HL-60/S4 (cell line): Measurements from ENCODE around the gene FBXO22.
"Not testable (repeated sequence)": the region's sequence is repeated elsewhere in the genome, so short reads cannot be mapped to it uniquely, and the experiment has no call there.

Experiments used
- in situ Hi-C: fragments of 300-500 bp; cut with MboI; formaldehyde crosslinking; loops from 2 replicates; pipeline ENCODE4 v1.14.3; 2022; ENCODE audit warnings: low sequenced_read_pairs

The FBXO22 gene

DNA sequence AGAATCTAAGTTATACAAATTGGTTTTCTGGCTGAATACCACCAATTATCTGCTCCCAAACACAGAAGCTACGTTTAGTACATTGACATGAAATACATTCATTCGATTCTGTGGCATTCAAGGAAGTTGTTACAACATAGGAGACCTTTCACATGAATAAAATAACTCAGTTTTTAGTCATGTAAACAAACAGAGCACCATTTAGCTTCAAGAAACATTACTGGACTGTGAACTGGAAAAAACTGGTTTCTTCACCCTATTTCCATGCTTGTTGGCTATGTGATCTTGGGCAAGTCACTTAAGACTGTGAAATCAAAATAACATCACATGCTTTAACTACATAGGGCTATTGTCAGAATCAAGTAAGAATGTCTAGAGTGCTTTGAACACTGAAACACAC lies 62.4 kb downstream of the FBXO22 start:
- in situ Hi-C loops, result no loop called here

DNA sequence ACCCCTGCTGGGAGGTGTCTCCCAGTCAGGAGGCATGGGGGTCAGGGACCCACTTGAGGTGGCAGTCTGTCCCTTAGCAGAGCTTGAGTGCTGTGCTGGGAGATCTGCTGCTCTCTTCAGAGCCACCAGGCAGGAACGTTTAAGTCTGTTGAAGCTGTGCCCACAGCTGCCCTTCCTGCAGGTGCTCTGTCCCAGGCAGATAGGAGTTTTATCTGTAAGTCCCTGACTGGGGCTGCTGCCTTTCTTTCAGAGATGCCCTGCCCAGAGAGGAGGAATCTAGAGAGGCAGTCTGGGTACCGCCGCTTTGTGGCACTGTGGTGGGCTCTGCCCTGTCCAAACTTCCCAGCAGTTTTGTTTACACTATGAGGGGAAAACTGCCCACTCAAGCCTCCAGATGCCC lies 73.1 kb downstream of the FBXO22 start:
- in situ Hi-C loops, result not testable (repeated sequence)

DNA sequence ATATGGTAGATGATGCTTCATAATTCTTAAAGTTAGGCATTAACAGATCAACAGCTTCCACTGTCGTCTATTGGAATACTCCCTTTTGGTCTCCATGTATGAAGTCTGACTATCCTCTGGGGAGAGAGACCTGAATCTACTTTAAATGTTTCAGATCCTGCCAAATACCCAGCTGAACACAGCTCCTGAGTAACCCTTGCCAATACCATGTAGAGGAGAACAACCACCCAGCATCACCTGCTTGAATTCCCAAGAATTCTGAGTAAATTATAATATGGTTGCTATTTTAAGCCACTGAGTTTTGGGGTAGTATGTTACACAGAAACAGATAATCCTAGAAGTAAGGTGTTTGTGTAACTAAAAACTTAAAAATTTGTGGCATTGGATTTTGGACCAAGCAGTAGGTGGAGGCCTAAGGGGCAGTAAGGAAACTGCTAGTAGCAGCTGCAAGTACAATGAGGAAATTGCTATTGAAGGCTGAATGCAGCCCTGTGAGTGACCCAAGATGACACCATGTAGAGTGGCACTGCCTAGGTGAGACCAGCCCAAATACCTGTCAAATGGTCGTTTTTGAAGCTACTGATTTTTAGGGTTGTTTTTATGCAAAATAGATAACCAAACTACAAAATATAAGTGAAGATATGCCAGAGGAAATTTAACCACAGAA lies 77.6 kb downstream of the FBXO22 start:
- in situ Hi-C loops, result no loop called here

DNA sequence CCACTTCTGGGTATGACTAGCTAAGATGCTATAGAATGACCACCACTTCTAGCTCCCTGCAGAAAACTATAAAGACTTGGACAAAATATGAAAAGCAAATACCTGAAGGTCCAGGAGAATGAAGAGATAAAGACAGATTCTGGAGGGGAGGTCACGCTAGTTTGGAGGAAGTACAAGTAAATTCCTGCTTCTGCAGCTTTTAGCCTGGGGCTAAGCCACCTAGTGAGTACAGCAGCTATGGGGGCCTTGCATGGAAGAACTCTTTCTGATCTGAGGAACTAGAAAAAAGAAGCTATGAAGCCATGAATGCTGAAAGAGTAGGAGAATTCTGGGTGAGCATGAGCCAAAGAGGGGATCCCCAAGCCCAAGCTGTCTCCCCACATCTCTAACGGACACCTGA lies 78.8 kb downstream of the FBXO22 start:
- in situ Hi-C loops, result no loop called here

DNA sequence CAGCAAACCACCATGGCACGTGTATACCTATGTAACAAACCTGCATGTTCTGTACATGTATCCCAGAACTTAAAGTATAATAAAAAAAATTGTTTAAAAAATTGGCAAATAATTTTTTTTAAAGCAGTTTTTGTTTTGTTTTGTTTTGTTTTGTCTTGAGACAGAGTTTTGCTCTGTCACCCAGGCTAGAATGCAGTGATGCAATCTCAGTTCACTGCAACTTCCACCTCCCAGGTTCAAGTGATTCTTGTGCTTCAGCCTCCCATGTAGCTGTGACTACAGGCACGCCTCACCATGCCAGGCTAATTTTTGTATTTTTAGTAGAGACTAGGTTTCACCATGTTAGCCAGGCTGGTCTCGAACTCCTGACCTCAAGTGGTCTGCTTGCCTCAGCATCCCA lies 81.0 kb downstream of the FBXO22 start:
- in situ Hi-C loops, result not testable (repeated sequence)

DNA sequence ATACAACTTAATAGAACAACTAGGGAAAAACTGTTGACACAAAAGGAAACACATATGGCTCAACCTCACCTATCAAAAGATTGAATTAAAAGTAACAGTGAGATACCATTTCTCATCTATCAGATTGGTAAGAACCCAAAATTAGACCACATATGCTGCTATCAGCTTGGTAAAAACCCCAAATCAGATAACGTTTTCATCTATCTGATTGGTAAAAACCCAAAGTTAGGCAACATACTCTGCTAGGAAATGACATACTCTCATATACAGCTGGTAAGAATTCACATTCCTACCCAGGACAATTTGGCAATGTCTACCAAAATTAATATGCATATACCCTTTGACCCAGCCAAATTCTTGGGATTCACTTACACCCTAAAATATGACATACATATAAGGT lies 82.3 kb downstream of the FBXO22 start:
- in situ Hi-C loops, result no loop called here

DNA sequence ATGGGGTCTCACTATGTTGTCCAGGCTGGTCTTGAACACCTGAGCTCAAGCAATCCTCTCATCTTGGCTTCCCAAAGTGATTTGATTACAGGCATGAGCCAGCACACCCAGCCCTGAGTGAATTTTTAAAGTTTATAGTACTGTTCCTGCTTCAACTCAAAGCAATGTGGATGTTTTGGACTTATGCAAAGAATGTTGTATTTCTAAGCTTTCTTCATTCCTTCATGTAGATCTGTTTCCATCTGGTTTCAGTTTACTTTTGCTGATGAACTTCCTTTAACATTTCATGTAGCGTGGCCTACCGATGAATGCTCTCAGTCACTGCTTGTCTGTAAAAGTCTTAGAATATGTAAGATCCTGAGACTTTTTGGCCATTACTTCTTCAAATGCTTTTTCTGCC lies 85.4 kb downstream of the FBXO22 start:
- in situ Hi-C loops, result no loop called here

DNA sequence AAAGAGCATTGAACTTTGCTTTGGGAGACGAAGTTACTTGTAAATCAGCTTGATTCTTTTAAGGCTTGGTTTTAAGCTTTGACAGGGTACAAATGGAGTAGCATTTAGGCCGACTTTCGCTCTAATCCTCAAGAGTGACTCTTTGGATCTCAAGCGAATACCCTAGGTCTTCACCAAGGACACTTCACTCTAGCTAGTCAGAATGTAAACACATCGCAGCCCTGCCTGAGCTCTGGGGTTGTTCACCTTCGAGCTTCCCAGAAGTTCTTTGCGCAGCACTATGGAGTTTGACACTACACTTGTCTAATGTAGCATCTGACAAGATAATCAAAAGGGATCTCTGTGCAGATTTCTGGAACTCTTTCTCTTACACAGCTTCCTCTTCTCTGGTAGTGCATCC lies 86.2 kb downstream of the FBXO22 start:
- in situ Hi-C loops, result no loop called here
